Sigmoid colon (tissue), 4 donors: Measurements from ENCODE around the gene FXR2.

Experiments used
- EP300 ChIP-seq, 4 donors: sonication (generic); formaldehyde crosslinking; IDR thresholded peaks; one replicate each; pipeline ENCODE4 v1.6.1; 2017; ENCODE audit warnings: antibody characterized with exemption in 4 of 4
- POLR2A ChIP-seq, 2 donors: fragments of 450-650 bp; IDR thresholded peaks; one replicate each; pipeline ENCODE4 v1.6.1; 2016; ENCODE audit warnings: antibody characterized with exemption in 2 of 2, mild to moderate bottlenecking in 2 of 2, moderate library complexity in 2 of 2
- POLR2AphosphoS5 ChIP-seq, 4 donors: sonication (generic); formaldehyde crosslinking; IDR thresholded peaks; one replicate each; pipeline ENCODE4 v1.6.1; 2017; ENCODE audit warnings: antibody characterized with exemption in 4 of 4
- TF ChIP-seq, protein P1 (sequence below), 4 experiments: fragments of 450-650 bp in 3 of 4; fragments of 200-600 bp in 1 of 4; IDR thresholded peaks; one replicate each; pipeline ENCODE4 v1.5.1; 2016 to 2019; ENCODE audit warnings: antibody characterized with exemption in 4 of 4, mild to moderate bottlenecking in 3 of 4, moderate library complexity in 2 of 4

DNA sequence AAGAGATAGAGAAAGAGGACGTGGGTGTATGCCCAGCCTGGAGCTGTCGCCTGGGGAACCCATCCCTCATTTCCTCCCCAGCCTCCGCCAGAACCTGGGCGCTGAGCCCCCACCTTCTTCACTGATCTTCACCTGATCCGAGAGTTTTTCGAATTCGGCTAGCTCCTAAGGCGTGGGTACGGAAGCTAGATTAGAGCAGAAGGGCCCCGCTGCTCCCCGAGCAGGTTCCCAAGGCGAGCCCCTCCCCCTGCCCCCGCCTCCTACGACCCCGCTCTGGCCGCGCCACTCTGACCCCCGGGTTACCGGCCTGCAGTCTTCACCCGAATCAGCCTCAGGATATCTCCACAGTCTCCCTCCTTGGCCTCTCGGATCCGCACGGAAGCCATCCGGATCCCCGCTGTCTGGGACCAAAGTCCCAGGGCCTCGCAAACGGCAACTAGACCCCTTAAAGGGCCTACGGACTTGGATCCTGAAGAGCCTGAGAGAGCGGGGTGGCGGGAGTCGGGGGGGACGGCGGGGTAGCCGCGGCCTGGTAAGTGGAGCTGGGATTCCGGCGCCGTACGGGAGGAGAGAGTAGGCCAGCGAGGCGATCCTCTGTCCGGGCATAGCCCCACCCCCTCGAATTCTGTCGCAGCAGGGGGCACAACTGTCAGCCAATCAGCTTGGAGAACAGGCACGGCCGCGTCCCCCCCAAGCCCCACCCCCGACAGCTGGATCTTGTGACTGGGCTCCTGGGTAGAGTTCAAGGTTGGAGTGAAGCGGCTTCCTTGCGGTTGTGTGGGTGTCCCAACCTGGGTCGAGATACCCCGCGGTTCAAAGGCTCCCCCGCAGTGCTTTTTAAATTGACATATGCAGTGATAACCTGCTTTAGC, 12.8 kb upstream of the FXR2 start, which contains the start of gene SAT2:
- TF ChIP-seq, protein P1, sequence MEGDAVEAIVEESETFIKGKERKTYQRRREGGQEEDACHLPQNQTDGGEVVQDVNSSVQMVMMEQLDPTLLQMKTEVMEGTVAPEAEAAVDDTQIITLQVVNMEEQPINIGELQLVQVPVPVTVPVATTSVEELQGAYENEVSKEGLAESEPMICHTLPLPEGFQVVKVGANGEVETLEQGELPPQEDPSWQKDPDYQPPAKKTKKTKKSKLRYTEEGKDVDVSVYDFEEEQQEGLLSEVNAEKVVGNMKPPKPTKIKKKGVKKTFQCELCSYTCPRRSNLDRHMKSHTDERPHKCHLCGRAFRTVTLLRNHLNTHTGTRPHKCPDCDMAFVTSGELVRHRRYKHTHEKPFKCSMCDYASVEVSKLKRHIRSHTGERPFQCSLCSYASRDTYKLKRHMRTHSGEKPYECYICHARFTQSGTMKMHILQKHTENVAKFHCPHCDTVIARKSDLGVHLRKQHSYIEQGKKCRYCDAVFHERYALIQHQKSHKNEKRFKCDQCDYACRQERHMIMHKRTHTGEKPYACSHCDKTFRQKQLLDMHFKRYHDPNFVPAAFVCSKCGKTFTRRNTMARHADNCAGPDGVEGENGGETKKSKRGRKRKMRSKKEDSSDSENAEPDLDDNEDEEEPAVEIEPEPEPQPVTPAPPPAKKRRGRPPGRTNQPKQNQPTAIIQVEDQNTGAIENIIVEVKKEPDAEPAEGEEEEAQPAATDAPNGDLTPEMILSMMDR (IDR thresholded peaks at IDR 0.05) = no peak
- TF ChIP-seq POLR2AphosphoS5 (IDR thresholded peaks at IDR 0.05) = peak; percentile 88 to 93 (median 90)
- TF ChIP-seq POLR2A (IDR thresholded peaks at IDR 0.05) = peak; percentile 69 to 75
- peak in 1 of 4 donors; percentile 14 for TF ChIP-seq EP300 (IDR thresholded peaks at IDR 0.05)
